ENCODE data around the gene SLC22A23.

SLC22A23 gene

DNA sequence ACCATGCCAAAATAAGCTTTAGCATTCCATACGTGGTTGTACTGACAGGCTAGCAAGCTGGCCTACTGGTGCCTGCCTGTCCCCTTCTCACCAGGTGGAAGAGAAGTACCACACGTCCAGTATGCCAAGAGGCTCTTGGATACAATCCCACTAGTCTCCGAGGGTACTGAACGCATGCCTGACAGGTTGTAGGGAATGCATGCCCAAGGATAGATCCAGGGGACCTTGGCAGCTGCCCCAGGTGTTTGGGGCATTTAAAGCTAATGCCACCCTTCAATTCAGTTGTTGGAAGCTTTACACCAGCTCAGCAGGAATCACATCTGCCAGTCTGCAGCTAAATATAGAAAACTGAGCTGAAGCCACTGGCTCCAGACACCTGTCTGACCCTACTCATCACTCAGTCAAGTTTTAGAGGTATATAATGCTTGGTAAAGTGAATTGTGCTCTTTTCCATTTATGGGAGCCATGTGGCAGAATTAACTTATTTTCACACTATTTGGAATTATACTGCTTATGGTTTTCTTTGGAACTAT is 234.3 kb downstream of the SLC22A23 start:
- no peak for DNase-seq (ENCODE audit: low read depth)

DNA sequence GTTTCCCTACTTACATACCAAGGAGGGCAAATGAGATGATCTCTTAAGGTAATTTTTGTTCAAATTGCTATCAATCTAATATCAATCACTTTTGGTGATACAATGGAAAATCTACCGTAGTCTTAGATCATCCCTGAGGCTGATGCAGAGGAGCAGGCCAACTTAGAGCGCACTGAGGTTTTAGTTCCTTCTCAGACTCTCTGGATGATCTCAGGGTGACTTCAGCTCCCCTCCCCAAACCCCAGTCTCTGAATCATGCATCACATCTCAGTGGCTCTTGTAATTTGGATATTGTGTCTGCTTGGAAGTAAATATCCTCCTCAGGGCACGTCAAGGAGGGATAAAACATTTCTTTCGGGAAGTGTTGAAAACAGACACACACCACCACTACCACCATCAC is 235.3 kb downstream of the SLC22A23 start:
- no peak for DNase-seq (ENCODE audit: low read depth)

DNA sequence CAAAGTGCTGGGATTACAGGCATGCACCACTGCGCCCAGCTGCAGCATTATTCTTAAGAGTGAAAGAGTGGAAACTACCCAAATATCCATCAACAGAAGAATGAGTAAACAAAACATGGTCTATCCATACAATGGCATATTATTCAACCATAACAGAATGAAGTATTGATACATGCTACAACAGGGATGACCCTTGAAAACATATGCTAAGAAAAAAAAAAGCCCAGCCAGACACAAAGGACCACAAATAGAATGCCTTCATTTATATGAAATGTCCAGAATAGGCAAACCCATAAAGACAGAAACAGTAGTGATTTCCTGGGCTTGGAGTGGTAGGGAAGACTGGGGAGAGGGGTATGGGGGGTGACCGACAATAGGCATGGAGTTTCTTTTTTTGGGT is 236.5 kb downstream of the SLC22A23 start:
- no peak for DNase-seq (ENCODE audit: low read depth)

Data from ELR (cell line).